Measurements from ENCODE around the gene C2orf72. TPM values are rescaled to one million over a fixed set of nuclear protein-coding genes. Genes with fewer than 3 reads are reported as not detected.
"Not testable (repeated sequence)": the region's sequence is repeated elsewhere in the genome, so short reads cannot be mapped to it uniquely, and the experiment has no call there.

C2orf72 gene
- total RNA-seq, 2 experiments from 2014 or later = 0.34 to 0.50 TPM

- ChIA-PET CTCF (no interaction called here), POLR2A (no interaction called here)
Measured at GRCh38 chr2:231011526-231011925, 25.8 kb upstream of the C2orf72 start.

DNA sequence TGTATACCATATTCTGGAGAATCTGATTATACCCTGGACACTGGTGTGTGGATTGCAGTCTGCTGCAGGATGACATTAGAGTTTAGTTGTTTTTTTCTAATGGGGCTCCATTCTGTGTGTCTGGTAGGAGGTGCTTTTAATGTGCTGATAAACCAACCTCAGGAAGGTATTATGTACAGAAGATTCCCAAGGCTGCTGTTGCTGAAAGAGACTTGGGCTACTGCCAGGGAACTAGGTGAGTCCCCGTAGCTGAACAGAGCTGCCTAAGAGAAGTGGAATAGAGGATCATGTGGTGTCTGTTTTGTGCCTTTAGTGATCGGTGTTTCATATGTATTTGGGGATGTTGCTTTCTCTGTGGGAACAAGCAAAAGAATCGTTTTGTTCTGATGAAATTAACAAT, 24.9 kb upstream of the C2orf72 start:
- POLR2A ChIA-PET = no interaction called here
- CTCF ChIA-PET = no interaction called here

GRCh38 chr2:231013820-231014219, 23.5 kb upstream of the C2orf72 start:
- CTCF ChIA-PET = interaction anchor here (1.3 kb wide), 1 partner anchor 26 kb away, joined by 3 read pairs; no protein-coding TSS in a partner anchor
- POLR2A ChIA-PET = no interaction called here

DNA sequence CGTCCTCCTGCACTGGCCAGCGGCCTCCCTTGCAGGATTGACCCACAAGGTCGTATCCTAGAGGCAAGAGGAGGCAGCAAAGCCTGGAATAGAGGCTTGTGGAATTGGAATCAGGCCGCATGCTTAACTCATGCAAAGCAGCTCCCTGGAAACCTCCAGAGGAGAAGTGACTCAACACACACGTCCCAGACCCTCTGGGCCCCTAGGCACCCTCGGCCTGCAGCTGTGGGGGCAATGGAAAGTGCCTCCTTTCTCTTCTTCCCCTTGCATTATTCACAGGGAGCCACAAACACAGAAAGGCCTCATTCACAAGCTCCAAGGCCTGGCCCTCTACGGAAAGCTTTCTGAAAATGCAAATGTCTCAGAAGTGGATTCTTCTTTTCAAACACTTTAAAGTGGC, 21.8 kb upstream of the C2orf72 start:
- ChIA-PET CTCF (interaction anchor here (0.7 kb wide), 1 partner anchor 1752 kb away, joined by 4 read pairs; no protein-coding TSS in a partner anchor), POLR2A (no interaction called here)

DNA sequence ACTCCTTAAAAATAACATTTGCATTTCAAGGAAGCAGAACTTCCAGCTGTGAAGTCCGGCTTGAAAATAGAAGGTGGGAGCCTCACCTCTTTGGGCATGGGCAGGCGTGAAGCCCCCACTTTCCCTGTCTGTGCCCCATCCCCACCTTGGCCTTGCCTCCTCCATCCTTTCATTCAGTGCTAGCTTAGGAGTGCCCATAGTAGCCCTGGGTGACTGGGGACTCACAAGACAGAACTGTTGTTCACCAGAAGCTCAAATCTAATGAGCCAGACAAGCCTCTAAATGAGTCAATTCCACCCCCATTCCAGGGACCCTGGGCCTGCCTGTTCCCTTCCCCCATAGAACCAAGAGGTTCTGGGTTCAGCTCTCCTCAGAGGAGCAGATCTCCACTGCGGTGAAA, 21.4 kb upstream of the C2orf72 start:
- ChIA-PET CTCF (no interaction called here), POLR2A (no interaction called here)

- ChIA-PET CTCF (interaction anchor here (0.5 to 1.4 kb wide), 2 partner anchors 8 to 1838 kb away, joined by 4 to 5 read pairs; no protein-coding TSS in a partner anchor), POLR2A (no interaction called here)
Measured at GRCh38 chr2:231016566-231017230, 20.6 kb upstream of the C2orf72 start.

DNA sequence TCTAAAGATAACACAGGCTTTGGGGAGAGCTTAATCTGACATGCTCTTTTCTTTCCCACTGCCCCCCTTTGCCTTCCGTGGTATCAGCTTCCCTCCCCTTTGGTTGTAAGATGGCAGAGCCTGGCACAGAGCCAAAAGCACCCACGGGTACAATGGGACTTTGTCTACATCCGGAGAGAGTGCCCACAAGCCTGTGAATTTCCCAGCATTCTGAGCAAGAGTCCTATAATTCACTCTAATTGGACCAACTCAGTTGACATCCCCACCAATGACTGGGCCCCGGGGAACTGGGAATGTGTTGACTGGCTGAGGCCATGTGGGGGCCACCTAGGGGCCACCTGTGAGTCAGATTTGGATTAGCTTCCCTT, 20.1 kb upstream of the C2orf72 start:
- ChIA-PET POLR2A (no interaction called here), CTCF (interaction anchor here (0.5 to 1.4 kb wide), 2 partner anchors 8 to 1837 kb away, joined by 4 to 5 read pairs; no protein-coding TSS in a partner anchor)

- POLR2A ChIA-PET = no interaction called here
- CTCF ChIA-PET = interaction anchor here (0.7 to 1.4 kb wide), 2 partner anchors 9 to 34 kb away, joined by 3 to 4 read pairs; no protein-coding TSS in a partner anchor
Measured at GRCh38 chr2:231018184-231018583, 19.1 kb upstream of the C2orf72 start.

- POLR2A ChIA-PET = not testable (repeated sequence)
- CTCF ChIA-PET = interaction anchor here (0.6 kb wide), 1 partner anchor 31 kb away, joined by 3 read pairs; no protein-coding TSS in a partner anchor
Measured at GRCh38 chr2:231025059-231025458, 12.3 kb upstream of the C2orf72 start.

DNA sequence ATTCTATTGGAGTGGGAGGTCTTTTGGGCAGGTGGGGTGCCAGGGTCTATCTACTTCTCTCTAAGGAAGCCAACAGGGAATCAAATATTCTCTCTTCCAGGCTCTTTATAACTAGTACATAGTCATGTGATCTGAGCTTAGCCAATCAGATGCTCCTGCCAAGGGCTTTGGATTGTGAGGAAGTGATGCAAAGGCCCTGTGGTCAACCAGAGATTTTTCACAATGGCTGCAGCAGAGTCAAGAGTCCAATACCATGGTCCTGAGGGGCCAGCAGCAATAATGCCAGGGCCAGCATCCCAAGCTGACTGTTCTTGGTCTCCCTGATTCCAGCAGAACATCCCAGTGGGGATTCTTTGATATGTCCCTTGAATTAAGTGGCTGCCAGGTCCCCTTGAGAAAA, 8.4 kb upstream of the C2orf72 start:
- CTCF ChIA-PET = interaction anchor here (0.6 kb wide), 1 partner anchor 1425 kb away, joined by 3 read pairs; no protein-coding TSS in a partner anchor
- POLR2A ChIA-PET = no interaction called here

DNA sequence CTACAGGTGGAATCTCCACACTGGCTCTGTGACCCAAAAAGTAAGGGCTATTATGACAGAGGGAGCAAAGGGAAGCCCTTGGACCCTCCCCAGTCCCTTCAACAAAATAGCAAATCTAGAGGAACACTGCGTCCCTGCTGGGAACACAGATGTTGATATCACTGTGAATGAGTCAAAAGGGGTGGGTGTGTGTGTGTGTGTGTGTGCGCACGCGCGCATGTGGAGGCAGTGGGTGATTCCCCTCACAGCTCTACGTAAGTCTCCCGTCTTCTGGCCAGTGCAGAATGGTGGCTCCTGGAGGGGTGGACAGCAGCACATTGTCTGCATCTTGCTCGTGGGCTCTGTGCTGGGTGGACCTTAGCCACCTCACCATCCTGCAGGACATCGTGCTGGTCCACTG, 7.8 kb upstream of the C2orf72 start:
- ChIA-PET CTCF (no interaction called here), POLR2A (no interaction called here)

DNA sequence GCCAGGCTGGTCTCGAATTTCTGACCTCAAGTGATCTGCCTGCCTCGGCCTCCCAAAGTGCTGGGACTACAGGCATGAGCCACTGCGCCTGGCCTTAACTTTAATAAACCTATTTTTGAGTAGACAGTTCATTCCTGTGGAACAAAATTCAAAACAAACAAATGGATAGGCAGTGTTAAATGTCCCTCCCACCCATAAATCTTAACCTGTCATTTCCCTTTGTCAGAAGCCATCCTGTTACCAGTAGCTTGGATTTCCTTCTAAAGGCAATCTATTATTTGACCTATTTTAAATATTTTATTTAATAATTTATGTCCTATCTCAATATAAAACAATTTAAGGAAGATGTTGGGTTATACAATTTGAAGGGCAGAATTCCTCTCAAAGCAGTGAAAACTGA, 6.6 kb upstream of the C2orf72 start:
- ChIA-PET CTCF (no interaction called here), POLR2A (interaction anchor here (0.5 kb wide), 1 partner anchor 245 kb away, joined by 11 read pairs; no protein-coding TSS in a partner anchor)

DNA sequence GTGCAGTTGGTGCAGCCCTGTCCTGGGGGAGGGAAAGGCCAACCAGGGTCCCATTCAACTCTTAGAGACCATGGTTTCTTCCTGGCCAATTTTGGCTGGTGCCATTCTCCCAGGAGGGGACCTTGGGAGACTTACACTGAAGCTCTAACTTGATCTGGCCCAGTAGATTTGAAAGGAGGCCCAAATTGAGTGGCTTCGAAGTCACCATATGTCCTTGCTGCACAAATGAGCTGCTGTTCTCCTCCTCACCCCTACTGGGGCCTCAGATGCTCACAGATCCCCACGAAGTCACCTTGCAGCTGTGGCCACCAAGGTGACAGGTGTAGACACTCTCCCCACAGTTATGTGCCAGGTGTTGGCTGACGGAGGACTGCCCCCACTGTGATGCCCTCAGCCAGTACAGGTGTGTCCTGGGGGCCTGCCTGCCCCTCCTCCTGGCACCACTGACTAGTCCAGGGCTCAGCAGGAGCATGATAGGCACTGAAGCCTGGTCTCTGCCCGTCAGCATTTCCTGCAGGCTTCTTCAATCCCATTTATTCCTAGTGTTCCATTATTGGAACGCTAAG, 4.7 kb upstream of the C2orf72 start:
- CTCF ChIA-PET = no interaction called here
- POLR2A ChIA-PET = no interaction called here

GRCh38 chr2:231033147-231034132, 3.9 kb upstream of the C2orf72 start:
- ChIA-PET CTCF (no interaction called here), POLR2A (no interaction called here)

GRCh38 chr2:231034291-231034882, 2.9 kb upstream of the C2orf72 start:
- CTCF ChIA-PET = no interaction called here
- POLR2A ChIA-PET = no interaction called here

DNA sequence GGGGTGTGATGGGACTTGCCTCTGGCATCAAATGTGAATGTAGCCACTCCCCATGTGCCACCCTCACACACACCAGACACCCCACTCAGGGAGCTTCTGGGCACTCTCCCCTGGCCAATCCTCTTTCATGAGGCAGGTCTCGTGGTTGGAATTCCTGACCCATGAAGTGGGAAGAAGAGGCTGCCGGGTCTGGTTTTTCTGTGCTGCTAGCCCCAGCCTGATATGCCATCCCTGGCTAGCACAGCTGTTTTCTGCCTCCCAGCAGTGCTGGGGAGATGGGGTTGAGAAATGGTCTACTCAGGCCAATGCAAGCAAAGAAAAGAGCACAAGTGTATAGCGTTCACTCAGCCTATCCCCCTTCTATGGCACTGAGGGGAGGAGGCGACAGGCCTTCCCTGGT, 1.2 kb upstream of the C2orf72 start:
- ChIA-PET CTCF (interaction anchor here (1.0 to 1.6 kb wide), 2 partner anchors 17 to 110 kb away, joined by 3 to 4 read pairs; no protein-coding TSS in a partner anchor), POLR2A (no interaction called here)

- POLR2A ChIA-PET = no interaction called here
- CTCF ChIA-PET = interaction anchor here (1.0 kb wide), 1 partner anchor 111 kb away, joined by 3 read pairs; no protein-coding TSS in a partner anchor
Measured at GRCh38 chr2:231036578-231037106, 681 bp upstream of the C2orf72 start.

GRCh38 chr2:231037731-231038482, 584 bp downstream of the C2orf72 start:
- ChIA-PET CTCF (no interaction called here), POLR2A (no interaction called here)

Data from activated CD8-positive, alpha-beta memory T cell treated with anti-CD3 and anti-CD28 coated beads for 36 hours (primary cell).